HG03135 (cell line): ENCODE results near the gene MAGEH1.
"Not testable (repeated sequence)": the region's sequence is repeated elsewhere in the genome, so short reads cannot be mapped to it uniquely, and the experiment has no call there.

ENCODE experiments used
- ATAC-seq: cut with Tn5 transposase; IDR thresholded peaks from one replicate; pipeline ENCODE4 v1.9.1; 2021; ENCODE audit warnings: mild to moderate bottlenecking, moderate library complexity; ENCODE audit not compliant: unreplicated experiment

Gene MAGEH1

GRCh38 chrX:55451990-55452832 lies at the start of gene MAGEH1:
Gene MAGEH1 (plus strand): TSS chrX:55452127. CDS start chrX:55452375, 248 bp downstream.
- ATAC-seq: peak; percentile 93

GRCh38 chrX:55427079-55427478 lies 24.8 kb upstream of the MAGEH1 start:
- ATAC-seq: not testable (repeated sequence)

- ATAC-seq: not testable (repeated sequence)
These were observed 8.5 kb upstream of the MAGEH1 start for GRCh38 chrX:55443468-55443867.

GRCh38 chrX:55450259-55450658 lies 1.7 kb upstream of the MAGEH1 start:
- ATAC-seq: no peak

GRCh38 chrX:55451141-55451540 lies 786 bp upstream of the MAGEH1 start:
- ATAC-seq: peak; percentile 9

- ATAC-seq: peak; percentile 8
These were observed 319 bp upstream of the MAGEH1 start for GRCh38 chrX:55451626-55451989.

- ATAC-seq: peak; percentile 9
These were observed 852 bp downstream of the MAGEH1 start for GRCh38 chrX:55452833-55453124.

GRCh38 chrX:55455708-55456107 lies 3.8 kb downstream of the MAGEH1 start:
- not testable (repeated sequence) for ATAC-seq

GRCh38 chrX:55459426-55459825 lies 7.5 kb downstream of the MAGEH1 start:
- not testable (repeated sequence) for ATAC-seq

- not testable (repeated sequence) for ATAC-seq
These were observed 8.0 kb downstream of the MAGEH1 start for GRCh38 chrX:55459926-55460325.

GRCh38 chrX:55464050-55464449 lies 12.1 kb downstream of the MAGEH1 start:
- ATAC-seq: not testable (repeated sequence)

GRCh38 chrX:55465108-55465507 lies 13.2 kb downstream of the MAGEH1 start:
- not testable (repeated sequence) for ATAC-seq

GRCh38 chrX:55465791-55466190 lies 13.9 kb downstream of the MAGEH1 start:
- not testable (repeated sequence) for ATAC-seq

- not testable (repeated sequence) for ATAC-seq
These were observed 28.0 kb downstream of the MAGEH1 start for GRCh38 chrX:55479956-55480355.

GRCh38 chrX:55480390-55481062 lies 28.6 kb downstream of the MAGEH1 start:
- no peak for ATAC-seq

GRCh38 chrX:55484948-55485347 lies 33.0 kb downstream of the MAGEH1 start:
- no peak for ATAC-seq

GRCh38 chrX:55486736-55487135 lies 34.8 kb downstream of the MAGEH1 start:
- no peak for ATAC-seq

- no peak for ATAC-seq
These were observed 35.2 kb downstream of the MAGEH1 start for GRCh38 chrX:55487143-55487542.

GRCh38 chrX:55488006-55488592 lies 36.2 kb downstream of the MAGEH1 start:
- no peak for ATAC-seq

- peak; percentile 48 for ATAC-seq
These were observed 36.8 kb downstream of the MAGEH1 start for GRCh38 chrX:55488593-55489313.

- ATAC-seq: peak; percentile 50
These were observed 37.5 kb downstream of the MAGEH1 start, which contains the start of gene USP51 for GRCh38 chrX:55489314-55490009. Gene USP51 (minus strand): TSS chrX:55489848. CDS start chrX:55488939, 909 bp downstream.
